Hypothalamus (tissue), 51 donors: ENCODE data around the gene GRIK1.

ENCODE experiments used
- DNase-seq, 51 donors: peaks; one replicate each; lab custom pipeline; 2025; lab: John Stamatoyannopoulos, UW

The GRIK1 gene

DNA sequence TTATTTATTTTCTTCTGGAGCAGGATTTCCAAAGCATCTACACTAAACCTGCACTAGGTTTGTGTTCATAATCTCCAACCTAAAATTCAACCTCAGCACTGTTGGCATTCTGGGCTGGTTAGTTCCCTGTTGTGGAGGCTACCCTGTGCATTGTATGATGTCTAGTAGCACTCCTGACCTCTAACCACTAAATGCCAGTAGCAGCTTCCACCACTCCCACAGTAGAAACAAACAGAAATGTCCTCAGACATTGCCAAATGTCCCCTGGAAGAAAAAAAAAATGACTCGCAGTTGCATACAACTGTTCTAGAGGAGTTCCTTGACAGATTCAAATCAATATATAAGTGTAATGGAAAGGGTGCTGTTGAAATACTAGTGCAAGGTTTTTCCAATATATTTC is 18.9 kb downstream of the GRIK1 start:
- no peak for DNase-seq

DNA sequence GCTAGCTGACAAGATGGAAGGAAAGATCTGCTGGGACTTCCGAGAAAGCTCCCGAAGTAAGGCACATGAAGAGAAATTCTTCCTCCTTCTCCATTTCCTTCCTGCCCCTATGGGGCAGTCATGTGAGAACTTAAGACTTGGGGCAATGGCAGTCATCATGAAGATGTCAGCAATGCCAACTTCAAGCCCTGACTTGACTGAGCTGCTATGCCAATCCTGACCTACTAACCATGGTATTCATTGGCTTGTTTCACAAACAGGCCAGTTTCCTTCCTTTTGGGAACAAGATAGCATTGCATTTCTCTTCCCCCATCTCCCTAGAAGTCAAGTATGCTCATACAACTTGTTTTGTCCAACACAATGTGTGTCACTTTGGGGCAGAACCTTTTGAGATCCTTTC is 25.5 kb downstream of the GRIK1 start:
- no peak for DNase-seq

DNA sequence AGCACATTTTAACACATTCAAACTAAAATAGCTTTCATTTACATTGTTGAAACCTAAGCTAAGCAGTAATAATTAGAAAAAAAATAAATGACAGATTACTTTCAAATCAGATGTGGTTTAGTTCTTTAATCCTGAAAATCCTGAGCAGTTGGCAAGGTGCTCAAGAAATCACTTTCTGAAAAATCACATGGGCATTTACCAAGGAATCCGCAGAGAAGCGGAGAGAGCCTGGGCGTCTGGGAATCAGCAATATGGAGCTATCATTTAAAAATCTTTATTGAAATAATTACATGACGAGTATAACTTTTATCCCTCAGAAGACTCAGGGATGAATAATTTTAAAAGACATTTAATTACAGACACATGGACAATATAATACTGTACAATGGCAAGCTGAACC is 30.2 kb downstream of the GRIK1 start:
- DNase-seq = no peak

DNA sequence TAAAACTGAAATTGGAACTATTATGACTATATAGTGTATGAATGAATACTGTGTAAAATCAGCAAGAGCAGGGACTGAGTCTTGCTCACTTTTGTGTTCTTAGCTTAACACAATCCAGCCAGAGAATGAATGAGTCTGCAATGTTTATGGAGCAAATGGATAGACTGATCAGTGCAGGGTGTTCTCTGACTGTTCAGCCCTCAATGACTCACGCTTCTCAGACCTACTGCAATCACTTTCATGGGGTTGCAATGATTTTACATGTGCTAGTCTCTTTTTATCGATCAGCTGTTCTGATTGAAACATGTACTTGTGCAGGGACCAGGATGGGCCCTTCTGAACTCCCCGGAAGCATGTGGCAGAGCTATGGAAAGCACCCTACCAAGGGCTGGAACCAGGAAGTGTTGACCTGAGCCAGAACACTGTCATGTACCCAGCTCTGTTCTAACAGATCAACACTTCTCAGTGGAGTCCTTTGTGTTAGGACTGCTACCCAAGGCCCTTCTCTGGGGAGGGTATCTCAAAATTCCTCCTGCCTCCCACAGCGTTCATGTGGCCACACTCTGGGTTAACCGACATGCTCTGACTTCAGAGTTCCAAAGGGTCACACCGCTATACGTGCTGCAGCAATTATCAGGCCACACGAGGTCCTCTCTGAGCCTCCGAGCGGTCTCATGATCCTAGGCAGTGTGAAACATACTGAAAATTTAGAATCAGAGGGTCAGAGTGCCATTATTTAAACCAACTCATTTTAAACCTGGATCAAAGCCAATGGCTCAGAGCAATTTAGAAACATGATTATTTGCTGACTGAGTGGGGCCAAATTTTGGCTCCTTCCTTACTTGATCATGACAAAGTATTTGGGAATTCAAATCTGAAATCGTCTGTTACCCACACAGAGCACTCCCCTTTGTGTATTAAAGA is 35.2 kb downstream of the GRIK1 start:
- no peak for DNase-seq

DNA sequence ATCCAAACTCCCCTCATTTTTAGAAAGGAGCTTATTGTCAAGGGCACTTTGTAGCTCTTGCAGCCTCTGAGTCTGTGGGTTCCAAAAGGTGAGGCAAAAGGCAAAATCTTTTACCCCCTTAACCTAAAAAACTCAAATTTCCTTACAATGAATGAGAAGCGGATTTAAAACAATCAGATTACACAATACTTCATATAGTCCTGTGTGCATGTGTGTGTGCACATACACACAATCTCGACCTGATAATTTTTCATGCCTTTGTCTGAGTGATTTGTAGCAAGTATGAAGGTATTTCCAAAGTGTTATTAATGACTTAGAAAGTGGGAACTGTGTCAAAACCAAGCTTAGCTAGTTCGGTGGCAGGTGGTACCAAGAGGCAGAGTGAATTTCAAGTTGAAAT is 42.9 kb downstream of the GRIK1 start:
- no peak for DNase-seq

DNA sequence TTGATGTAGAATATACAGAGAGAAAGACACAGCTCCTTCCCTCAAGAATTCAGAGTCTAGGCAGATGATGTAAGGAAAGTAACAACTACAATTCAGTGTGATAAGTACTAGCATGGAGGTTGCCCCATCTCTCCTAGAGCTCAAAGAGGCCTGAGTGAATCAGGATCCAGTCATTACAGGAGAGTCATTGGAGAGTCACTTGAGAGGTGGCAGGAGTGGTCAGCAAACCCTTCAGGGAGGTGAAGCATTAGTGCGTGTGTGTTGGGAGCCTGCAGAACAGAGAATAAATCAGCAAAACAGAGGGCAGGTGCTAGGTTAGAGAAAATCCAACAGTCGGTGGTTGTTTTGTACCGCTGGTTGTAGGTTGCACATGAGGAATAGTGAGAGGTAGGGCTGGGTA is 46.1 kb downstream of the GRIK1 start:
- no peak for DNase-seq

DNA sequence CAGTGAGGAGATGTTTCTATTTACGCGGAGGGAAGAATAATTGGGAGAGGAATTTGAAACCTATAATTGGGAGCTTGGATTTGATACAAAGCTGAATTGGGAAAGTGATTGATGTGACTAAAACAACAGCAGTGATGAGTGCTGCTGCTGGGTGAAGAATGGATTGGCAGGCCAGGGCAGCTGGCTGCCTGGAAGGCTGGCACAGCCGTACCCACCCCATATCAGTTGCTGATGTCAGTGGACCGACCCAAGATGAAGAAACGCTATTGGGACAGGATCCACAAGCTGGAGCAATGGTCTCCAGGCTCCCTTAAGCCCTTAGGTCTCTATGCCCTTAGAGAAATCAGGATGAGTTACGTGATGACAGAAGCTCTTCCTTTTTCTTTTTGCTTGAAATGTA is 47.4 kb downstream of the GRIK1 start:
- no peak for DNase-seq

DNA sequence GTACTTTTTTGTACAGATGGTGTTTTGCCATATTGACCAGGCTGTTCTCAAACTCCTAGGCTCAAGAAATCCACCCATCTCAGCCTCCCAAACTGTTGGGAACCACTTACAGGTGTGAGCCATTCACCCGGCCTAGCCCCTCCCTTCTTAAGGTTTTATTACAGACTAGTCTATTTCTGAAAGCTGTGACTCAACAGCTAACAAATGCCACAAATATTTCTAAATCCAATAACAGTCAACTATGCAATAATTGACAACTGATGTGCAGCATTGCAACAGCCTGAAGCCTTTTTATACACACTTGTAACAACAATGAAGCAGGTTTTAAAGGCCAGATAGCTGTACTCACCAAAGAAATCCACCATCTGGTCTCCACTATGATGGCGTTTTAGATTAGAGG is 51.4 kb downstream of the GRIK1 start:
- DNase-seq = no peak

DNA sequence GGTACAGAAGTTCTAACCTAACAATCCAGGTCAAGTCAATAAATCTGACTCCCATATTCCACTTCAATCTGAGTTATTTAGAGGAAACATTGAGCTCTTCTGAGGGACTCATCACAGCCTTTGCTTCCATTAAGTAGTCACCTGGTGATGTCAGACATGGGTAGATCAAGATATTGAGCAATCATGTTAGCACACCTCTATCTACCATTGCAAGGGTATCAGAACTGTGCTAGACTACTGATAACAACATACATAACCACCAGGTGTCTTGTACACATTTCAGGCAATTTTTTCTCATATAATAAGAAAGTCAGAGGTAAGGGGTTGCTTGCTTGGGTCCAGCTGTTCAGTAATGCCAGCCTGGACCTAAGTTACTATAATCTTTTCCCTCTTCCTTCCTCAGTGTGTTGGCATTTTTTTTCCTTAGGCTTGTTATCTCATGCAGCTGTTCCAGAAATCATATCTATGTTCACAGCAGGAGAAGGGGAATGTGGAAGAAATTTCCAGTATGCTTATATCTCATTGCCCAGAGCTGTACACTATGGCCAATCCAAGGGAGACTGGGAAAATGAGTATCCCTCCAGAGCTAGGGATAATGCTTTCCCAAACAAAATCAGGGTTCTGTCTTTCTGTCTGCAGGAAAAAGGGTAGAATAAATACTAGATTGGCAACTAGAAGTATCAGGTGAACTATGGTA is 52.3 kb downstream of the GRIK1 start:
- DNase-seq = no peak

DNA sequence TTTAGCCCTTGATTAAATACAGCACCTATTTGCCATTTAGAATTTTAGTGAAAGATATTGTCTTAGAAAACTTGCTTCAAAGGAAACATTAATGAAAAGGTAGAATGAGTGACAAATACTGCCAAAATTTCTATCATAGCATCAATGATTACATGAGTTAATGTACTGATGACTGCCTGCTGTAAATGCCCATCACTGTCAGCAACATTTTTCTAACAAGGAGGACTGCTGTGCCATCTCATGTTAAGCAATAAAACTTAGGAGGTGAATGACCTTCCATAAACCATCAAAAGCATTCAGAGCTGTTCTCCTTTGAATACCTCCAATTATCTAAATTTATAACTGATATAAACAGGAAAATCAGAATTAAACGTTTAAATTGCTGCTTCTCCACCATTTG is 54.3 kb downstream of the GRIK1 start:
- DNase-seq = no peak

DNA sequence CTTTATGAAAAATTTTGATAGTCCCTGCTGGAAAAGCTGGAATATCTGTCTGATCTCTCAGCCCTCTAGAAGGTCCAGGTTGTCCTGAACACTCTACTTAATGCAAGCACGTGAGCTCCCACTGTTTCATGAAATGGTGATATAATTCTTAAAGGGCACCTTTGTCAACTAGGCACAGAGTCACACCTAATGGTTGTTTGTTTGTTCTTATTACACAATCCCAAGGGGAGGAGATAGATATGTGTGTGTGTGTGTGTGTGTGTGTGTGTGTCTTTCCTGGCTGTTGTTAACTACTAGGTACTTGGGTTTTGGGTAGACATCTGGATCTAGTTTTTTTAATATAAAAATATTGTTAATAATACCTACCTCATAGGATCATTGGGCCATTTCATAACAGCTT is 63.9 kb downstream of the GRIK1 start:
- no peak for DNase-seq

DNA sequence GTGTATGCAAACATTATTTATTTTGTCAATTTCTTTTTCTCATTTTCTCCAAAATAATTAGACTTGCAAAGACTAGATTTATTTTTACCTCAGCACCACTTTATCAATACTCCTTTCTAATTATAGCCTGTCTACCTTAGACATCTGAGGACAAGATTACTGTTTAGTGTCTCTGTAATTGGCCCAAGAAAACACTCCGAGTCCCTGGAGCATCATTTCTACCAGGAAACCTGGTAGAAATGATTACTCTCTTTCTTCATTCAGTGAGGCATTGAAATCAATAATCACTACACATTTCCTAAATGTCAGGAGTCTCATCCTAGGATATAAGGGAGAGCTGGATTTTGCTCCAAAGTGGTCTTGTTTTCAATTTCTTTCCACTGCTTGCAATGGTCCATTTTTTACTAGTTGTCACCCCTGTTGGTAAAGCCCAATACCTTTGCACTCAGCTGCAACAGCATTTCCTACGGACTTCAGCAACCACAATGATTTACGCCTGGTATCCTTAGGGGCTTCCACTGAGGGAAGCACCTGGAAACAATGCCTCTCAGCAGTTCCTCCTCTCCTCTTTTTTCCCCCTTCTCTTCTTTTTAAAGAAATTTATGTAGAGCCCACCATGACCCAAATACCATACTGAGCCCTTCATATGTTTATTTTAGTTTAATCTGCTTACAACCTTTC is 64.6 kb downstream of the GRIK1 start:
- DNase-seq = no peak

DNA sequence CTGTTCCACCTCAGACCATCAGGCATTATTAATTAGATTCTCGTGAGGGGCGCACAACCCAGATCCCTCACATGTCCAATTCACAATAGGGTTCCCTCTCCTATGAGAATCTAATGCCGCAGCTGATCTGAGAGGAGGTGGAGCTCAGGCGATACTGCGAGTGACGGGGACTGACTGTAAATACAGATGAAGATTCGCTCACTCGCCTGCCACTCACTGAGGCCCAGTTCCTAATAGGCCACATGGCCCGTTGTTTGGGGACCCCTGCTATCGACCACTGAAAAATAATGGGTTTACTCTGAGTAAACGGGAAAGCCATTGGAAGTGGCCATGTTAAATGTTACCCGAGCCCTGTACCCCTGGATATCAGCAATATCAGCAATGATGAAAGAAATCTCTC is 65.9 kb downstream of the GRIK1 start:
- no peak for DNase-seq

DNA sequence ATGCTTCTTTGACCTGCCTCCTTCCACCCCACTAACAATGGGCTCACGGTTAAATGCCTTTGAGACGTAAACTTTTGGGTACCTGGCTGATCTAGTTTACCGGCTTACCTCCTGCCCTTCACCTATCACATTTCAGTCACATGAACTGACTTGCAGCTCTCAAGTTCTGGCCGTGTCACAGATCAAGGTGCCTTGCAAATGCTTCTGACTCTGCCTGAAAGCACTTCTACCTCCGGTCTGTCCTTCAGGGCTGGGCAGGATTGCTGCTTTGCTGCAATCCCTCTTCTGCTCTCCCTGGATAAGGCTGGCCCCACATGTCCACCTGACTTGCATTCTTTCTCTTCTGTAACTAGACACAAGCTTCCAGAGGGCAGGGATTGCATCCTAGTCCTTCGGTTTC is 69.0 kb downstream of the GRIK1 start:
- DNase-seq = no peak

DNA sequence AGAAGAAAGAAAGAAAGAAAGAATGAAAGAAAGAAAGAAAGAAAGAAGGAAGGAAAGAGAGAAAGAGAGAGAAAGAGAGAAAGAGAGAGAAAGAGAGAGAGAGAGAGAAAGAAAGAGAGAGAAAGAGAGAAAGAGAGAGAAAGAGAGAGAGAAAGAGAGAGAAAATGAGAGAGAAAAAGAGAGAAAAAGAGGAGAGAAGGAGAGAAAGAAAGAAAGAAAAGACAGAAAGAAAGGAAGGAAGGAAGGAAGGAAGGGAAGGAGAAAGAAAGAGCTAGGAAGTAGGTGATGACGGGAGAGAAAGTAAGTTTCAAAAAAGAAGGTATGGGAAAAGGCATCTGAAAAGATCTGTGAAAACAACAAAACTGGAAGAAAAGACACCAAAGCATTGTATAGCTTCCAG is 72.0 kb downstream of the GRIK1 start:
- no peak for DNase-seq

DNA sequence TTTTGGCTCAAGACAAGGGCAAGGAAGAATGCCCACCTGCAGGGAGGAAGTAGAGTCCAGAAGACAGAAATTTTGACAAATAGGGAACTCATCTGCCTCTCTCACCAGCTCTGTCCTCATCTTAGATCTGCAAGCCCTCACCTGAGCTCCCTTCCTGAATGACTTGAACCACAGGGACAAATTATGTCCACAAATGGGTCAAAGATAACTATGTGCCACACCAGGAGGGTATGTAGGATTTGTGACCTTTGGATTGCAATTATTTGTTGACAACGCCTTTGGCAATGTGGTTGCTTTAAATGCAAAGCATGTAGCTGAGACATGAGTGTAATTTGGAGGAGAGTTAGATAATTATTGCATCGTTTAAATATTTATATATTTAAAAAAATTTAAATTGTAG is 79.5 kb downstream of the GRIK1 start:
- DNase-seq = no peak

DNA sequence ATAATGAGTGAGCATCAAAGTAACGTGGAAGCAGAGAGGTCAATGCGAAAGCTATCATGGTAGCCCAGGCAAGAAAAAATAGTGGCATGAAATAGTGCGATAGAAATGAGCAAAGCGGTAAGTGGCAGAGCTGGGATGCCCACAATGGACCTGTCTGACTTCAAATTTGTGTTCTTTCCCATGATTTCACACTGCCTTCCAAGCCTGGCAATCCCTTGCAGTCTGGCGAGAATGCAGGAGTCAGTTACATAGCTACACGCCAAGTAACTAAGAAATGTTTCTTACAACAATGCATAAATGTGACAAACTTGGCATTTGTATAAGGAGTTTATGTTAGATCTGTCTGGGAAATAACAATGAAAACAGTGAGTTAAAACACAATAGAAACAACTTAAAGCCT is 82.6 kb downstream of the GRIK1 start:
- DNase-seq = no peak

DNA sequence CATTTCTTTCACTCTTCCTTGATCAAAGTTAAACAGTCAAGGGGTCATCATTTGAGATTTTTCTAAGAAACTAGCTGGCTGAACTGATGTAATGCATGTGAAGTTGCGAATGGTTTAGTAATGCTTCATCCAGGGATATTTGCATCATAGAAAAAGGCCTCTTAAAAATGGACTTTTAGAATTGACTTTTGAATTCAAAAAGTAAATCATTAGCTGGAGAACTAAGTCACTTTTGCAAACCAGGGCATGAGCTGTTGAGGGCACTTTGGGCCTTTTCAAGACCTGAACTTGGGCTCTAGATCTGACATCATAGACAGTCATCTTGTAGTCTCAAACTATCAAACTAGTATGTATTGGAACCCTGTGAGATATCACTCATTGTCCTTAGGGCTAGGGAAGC is 85.0 kb downstream of the GRIK1 start:
- no peak for DNase-seq

DNA sequence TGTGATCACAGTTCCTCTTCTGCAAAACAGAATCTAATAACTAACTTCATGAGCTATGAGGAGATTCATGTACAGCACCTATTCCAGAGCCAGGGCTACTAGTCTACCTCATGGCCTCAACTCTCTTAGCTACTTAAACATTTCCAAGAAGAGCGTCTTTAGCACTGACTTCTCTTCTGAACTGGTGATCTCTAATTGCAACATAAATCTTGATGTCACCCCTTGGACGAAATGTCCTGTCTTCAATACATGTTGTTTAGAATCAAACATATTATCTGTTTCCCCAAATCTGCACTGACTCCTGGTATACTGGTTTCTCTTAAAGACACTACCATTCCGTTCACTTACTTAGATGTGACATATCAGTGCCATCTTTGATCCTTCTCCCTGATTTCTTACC is 88.2 kb downstream of the GRIK1 start:
- DNase-seq = no peak

DNA sequence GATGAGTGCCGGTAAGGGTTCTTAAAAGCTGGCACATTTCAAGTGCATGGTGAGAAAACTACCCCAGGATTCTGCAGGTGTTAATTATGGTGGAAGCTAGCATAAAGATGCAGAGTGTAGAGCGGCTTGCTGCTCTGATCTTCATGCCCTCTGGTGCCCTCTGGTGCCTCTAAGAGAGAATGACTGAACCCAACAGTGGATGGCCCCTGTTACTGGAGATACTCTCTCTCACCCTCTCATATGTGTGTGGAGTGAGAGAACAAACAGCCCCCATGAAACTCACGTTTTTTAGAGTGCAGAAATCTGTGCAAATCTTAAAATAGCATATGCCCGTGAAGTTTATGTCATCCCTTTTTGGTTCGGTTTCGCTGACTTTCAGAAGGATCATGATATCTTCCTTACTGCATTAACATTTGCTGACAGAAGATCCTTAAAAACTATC is 90.0 kb downstream of the GRIK1 start:
- DNase-seq = peak in 38 of 51 donors; percentile 1 to 70 (median 19)

DNA sequence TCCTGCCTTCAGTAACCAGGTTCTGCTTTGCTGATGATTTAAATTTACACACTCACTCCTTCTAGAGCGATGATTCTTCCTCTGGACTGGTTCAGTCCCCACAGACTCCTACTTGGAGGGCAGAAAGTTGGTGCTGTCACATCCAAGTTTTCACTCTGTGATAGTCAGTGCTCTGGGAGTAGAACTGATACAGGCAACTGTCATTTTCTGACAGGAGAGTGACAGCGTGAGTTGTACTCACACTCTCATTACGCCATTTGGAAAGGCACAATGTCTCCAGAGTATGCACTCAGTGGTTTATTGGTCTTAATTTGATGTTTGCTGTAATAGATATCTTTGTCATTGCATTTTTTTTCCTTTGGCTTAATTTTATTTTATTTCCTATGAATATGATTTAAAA is 96.0 kb downstream of the GRIK1 start:
- no peak for DNase-seq

DNA sequence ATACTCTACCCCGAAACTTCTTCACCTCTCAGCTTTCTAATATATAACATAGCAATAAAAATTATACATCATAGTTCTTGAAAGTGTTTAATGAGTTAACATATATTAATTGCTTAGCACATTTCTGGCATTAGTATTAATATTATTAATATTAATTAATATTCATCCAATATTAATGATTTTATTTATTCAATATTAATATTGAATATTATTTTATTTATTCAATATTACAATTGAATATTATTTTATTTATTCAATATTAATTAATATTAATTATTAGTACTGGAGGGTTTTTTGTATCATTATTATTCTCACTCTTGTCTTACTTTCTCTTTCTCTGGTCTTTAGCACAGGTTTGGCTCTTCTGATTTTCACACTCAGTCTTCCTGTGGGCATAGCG is 105.2 kb downstream of the GRIK1 start:
- no peak for DNase-seq
